ENCODE measurements around the gene NOD2. TPM values are rescaled to one million over a fixed set of nuclear protein-coding genes. Genes with fewer than 3 reads are reported as not detected.

Gene NOD2
- total RNA-seq, 2 experiments from 2014 or later, result 6.5 to 10.7 TPM

DNA sequence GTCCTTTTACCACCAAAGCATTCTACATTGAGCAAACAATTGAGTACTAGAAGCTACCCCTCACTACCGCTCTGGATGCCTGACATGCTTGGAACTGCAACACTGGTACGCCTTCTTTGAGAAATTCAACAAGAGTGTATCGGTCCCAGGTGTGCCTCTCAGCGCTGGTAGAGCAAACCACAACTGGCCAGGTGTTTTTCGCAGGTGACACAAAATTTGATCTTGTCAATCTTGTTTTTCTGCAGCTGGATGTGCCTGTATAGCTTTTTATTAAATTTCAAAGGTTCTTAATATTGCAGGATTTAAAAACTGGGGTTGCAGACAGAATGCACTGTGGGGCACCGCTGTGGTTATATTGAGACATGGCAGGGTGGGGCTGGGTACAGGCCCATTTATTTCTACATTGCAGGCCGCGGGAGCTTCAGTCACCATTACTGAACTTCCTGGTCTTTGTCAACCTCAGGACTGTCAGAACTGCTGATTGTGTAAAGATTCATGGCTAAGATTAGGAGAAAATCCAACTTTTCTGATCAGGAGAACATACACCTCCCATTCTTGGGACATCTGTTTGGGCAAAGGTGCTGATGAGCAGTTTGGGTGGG is 7.8 kb upstream of the NOD2 start:
- Mint-ChIP-seq H3K4me3 (peak overlapping the region; percentile 60), H3K4me1 (peaks cover 57% of the 10 kb centered on the region)

DNA sequence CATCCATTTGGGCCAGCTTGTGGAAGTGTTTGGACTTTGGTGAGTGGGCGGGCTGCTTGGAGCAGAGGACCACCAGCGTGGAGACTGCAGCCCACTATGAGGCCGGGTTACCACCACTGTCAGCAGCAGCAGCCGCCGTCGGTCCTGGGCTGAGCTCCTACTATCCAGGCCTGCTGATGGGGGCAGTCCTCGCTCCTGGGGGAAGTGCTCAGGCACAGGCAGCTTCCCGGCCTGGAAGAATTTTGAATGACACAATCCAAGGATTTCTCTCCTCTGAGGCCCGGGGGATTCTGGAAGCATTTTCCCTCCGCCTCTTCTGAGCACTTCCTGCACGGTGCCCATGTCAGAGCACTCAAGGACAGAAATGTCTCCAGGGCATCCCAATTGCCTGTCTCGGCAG is 5.3 kb upstream of the NOD2 start:
- Mint-ChIP-seq H3K4me3 (no peak overlapping the region), H3K27me3 (no peaks in the 10 kb centered on the region), H3K36me3 (peaks cover 4% of the 10 kb centered on the region), H3K27ac (no peak overlapping the region), H3K9me3 (ENCODE audit: low read depth) (no peaks in the 10 kb centered on the region), H3K4me1 (peaks cover 47% of the 10 kb centered on the region)
- DNase-seq (no peak), ATAC-seq (no peak)
- CTCF ChIA-PET, result no interaction called here

More for the DNA sequence above, 7.8 kb upstream of the NOD2 start:
- CTCF ChIA-PET, result interaction anchor here (1.0 to 4.8 kb wide), 10 partner anchors 9 to 121 kb away, joined by 3 to 46 read pairs (median 9); partner anchors contain the start of genes CYLD and NOD2
- Mint-ChIP-seq H3K27ac (peak overlapping the region; percentile 89), H3K27me3 (no peaks in the 10 kb centered on the region), H3K36me3 (peaks cover 2% of the 10 kb centered on the region), H3K9me3 (ENCODE audit: low read depth) (no peaks in the 10 kb centered on the region)
- no peak for ATAC-seq
- no peak for DNase-seq

DNA sequence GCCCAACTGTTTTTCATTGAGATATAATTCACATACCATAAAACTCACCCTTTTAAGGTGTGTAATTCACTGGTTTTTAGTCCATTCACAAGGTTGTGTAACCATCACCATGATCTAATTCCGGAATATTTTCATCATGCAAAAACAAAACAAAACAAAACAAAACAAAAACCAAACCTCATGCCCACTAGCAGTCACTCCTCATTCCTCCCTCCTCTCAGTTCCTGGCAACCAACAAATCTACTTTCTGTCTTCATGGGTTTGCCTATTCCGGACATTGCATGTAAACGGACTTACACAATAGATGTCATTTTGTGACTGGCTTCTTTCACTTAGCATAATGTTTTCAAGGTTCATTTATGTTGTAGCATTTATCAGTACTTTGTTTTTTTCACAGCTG is 4.5 kb upstream of the NOD2 start:
- Mint-ChIP-seq H3K4me3 (no peak overlapping the region), H3K4me1 (peaks cover 41% of the 10 kb centered on the region), H3K36me3 (peaks cover 3% of the 10 kb centered on the region), H3K27ac (no peak overlapping the region), H3K27me3 (no peaks in the 10 kb centered on the region), H3K9me3 (ENCODE audit: low read depth) (no peaks in the 10 kb centered on the region)
- DNase-seq (no peak), ATAC-seq (no peak)
- CTCF ChIA-PET, result interaction anchor here (0.9 kb wide), 1 partner anchor 22 kb away, joined by 3 read pairs; no protein-coding TSS in a partner anchor

DNA sequence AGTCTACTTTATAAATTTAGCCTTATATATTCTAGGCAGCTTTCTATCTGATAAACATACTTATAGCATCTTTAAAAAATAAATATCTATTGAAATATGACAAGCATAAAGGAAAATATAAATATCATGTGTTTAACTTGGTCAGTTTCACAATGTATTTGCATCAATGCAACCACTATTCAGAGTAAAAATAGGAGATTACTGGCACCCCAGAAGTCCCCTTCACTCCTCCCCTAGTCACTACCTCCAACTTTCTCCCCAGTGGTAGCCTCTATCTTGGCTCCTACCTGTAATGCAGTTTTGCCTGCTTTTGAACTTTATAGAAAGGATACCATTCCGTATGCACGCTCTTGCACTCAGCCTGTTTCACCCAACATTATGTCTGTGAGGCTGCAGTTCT is 3.2 kb upstream of the NOD2 start:
- H3K27me3 Mint-ChIP-seq, result no peaks in the 10 kb centered on the region
- CTCF ChIA-PET, result no interaction called here
- H3K4me1 Mint-ChIP-seq, result peaks cover 40% of the 10 kb centered on the region

DNA sequence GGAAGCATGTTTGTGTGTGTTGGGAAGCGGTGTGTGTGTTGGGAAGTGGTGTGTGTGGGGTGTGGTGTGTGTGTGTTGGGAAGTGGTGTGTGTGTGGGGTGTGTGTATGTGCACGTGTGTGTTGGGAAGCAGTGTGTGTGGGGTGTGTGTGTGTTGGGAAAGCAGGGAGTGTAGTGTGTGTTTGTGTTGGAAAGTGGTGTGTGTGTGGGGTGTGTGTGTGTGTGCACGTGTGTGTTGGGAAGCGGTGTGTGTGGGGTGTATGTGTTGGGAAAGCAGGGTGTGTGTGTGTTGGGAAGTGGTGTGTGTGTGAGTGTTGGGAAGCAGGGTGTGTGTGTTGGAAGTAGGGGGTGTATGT is 785 bp upstream of the NOD2 start:
- Mint-ChIP-seq H3K36me3 (peaks cover 5% of the 10 kb centered on the region), H3K4me1 (peaks cover 50% of the 10 kb centered on the region), H3K9me3 (ENCODE audit: low read depth) (no peaks in the 10 kb centered on the region), H3K4me3 (peak overlapping the region; percentile 69), H3K27me3 (no peaks in the 10 kb centered on the region), H3K27ac (no peak overlapping the region)
- CTCF ChIA-PET, result no interaction called here
- no peak for ATAC-seq
- DNase-seq, result no peak

More for the DNA sequence above, 3.2 kb upstream of the NOD2 start:
- Mint-ChIP-seq H3K36me3 (peaks cover 3% of the 10 kb centered on the region), H3K4me3 (no peak overlapping the region), H3K9me3 (ENCODE audit: low read depth) (no peaks in the 10 kb centered on the region), H3K27ac (no peak overlapping the region)
- ATAC-seq (no peak), DNase-seq (no peak)

DNA sequence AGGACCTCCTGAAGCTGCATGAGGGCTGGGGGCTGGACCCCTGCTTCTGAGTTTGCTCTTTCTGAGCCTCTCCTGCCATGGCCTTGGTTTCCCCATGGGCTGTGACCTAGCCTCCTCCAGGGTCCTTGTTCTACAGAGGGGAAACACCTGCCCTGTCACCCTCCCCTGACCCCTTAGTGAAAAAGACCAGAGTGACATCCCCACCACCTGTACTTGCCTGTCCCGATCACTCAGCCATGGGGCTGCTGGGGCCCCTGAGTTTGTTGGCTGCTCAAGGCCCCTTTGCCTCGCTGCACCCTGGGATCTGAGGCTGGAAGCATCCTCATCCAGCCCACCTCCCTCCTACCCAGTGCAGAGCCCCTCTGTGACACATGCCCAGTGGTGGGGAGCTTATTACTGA is 800 bp downstream of the NOD2 start:
- Mint-ChIP-seq H3K27ac (peak overlapping the region; percentile 34), H3K4me1 (peaks cover 62% of the 10 kb centered on the region), H3K36me3 (peaks cover 5% of the 10 kb centered on the region), H3K27me3 (no peaks in the 10 kb centered on the region), H3K4me3 (peak overlapping the region; percentile 77), H3K9me3 (ENCODE audit: low read depth) (no peaks in the 10 kb centered on the region)
- no peak for DNase-seq
- CTCF ChIA-PET, result interaction anchor here (0.8 to 5.2 kb wide), 3 partner anchors 9 to 52 kb away, joined by 4 to 31 read pairs (median 10); no protein-coding TSS in a partner anchor
- ATAC-seq, result no peak

DNA sequence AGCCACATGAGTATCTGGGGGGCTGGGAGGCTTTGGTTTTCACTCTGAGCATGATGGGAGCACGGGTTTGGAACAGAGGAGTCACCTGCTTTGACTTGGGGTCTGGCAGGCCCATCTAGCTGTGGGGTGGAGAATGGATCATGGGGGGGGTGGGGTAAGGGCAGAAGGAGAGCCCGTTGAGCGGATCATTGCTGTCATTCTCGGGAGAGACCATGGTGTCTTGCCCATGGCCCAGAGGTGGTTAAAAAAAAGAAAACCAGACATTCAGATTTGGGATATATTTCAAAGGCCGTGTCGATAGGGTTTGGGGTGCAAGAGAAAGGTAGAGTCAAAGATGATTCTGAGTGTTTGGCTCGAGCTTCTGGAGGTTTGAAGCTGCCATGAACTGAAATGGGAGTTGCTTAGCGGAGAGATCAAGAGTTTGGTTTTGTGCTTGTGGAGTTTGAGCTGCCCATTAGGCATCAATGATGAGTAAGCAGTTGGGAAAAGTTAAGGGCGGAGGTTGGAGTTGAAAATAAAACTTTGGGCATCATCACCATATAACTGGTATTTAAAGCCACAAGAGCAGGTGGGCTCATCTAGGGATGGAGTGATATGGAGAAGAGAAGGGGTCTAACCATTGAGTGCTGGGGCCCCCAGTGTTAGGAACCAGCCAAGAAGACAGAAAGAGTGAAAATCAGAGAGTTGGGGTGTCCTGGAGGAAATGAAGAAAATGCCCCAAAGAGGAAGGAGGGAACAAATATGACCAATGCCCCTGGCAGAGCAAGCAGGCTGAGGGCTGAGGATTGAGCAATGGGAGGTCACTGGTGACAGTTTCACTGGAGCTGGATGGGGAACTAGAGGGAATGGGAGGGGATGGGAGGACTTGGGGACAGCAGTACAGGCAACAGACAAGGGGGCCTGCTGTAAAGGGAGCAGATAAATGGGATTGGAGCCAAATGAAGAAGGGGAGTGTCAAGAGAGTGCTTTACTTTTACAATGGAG is 1.9 kb downstream of the NOD2 start:
- ATAC-seq (no peak), DNase-seq (no peak)
- peak overlapping the region; percentile 93 for H3K27ac Mint-ChIP-seq
- CTCF ChIA-PET, result interaction anchor here (0.7 to 5.2 kb wide), 5 partner anchors 10 to 41 kb away, joined by 3 to 31 read pairs (median 8); partner anchors contain the start of gene SNX20
- H3K27me3 Mint-ChIP-seq, result no peaks in the 10 kb centered on the region
- H3K9me3 Mint-ChIP-seq (ENCODE audit: low read depth), result no peaks in the 10 kb centered on the region
- peaks cover 69% of the 10 kb centered on the region for H3K4me1 Mint-ChIP-seq
- H3K4me3 Mint-ChIP-seq, result no peak overlapping the region
- H3K36me3 Mint-ChIP-seq, result peaks cover 5% of the 10 kb centered on the region

DNA sequence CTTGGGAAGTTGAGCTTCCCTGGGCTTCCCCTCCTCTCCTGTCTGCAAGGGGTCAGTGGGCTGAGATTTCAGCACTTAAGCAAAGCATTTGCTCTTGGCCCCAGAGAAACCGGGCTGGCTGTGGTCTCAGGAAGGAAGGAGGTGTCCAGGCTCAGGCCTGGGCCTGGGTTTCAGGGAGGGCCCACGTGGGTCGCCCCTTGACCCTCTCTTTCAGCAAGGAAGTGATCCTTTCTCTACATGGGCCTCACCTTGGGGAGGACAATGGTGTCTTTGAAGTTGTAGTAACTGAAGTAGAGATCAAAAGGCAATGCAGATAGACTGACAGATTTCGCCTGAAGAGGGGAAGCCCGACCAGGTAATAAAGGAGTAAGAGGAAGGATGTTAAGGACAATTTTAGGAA is 2.7 kb downstream of the NOD2 start:
- H3K27ac Mint-ChIP-seq, result peak overlapping the region; percentile 93
- no peak for ATAC-seq

DNA sequence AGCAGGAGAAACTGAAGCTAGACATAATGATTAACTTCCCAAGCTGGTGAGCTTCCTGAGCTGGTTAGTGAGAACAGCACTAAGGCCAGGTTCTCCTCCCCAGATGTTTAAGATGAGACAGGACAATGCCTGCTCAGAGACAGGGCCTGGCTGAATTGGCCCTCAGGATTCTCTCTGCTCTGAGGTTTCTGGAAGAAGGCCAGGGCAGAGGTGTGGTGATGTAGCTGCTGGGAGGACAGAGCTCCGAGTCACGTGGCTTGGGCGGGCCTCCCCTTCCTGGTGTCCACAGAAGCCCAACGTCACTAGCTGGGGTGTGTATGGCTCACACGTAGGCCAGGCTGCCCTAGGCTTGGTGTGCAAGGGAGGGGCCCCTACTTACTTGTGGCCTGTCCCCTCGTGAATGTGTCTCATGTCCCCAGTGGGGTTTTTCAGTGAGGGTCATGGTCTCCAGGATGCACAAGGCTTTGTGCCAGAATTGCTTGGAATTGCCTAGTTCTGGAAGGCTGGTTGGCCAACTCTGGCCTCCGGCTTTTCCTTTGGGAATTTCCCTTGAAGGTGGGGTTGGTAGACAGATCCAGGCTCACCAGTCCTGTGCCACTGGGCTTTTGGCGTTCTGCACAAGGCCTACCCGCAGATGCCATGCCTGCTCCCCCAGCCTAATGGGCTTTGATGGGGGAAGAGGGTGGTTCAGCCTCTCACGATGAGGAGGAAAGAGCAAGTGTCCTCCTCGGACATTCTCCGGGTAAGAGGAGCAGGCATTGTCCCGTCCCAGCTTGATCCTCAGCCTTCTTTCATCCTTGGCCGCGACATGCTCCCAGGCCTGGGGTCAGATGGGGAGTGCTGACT is 3.4 kb downstream of the NOD2 start:
- Mint-ChIP-seq H3K9me3 (ENCODE audit: low read depth) (no peaks in the 10 kb centered on the region), H3K27ac (peak overlapping the region; percentile 93), H3K27me3 (no peaks in the 10 kb centered on the region), H3K4me1 (peaks cover 72% of the 10 kb centered on the region), H3K36me3 (peaks cover 18% of the 10 kb centered on the region), H3K4me3 (peak overlapping the region; percentile 82)
- CTCF ChIA-PET, result interaction anchor here (0.9 to 5.2 kb wide), 6 partner anchors 12 to 109 kb away, joined by 3 to 31 read pairs (median 6); partner anchors contain the start of gene CYLD
- DNase-seq, result peak; percentile 86
- peak; percentile 75 for ATAC-seq

More for the DNA sequence above, 2.7 kb downstream of the NOD2 start:
- Mint-ChIP-seq H3K36me3 (peaks cover 12% of the 10 kb centered on the region), H3K27me3 (no peaks in the 10 kb centered on the region), H3K4me1 (peaks cover 69% of the 10 kb centered on the region), H3K9me3 (ENCODE audit: low read depth) (no peaks in the 10 kb centered on the region), H3K4me3 (peak overlapping the region; percentile 37)
- CTCF ChIA-PET, result interaction anchor here (0.9 to 5.2 kb wide), 5 partner anchors 11 to 110 kb away, joined by 3 to 31 read pairs (median 8); partner anchors contain the start of gene CYLD
- no peak for DNase-seq

DNA sequence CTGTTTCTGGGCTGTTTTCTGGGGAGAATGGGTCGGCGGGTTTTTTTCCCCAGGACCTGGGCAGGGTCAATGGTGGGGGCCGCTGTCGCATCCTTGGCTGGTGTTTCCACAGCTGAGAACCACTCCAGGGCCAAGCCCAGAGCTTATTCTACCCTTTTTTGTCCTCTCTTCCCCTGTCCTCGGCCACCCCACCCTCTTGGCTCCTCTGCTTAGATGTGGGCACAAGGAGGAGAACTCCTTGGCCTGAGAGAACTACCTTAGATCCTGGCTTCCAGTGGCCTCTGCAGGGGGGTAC is 4.0 kb downstream of the NOD2 start:
- CTCF ChIA-PET, result interaction anchor here (0.9 to 5.2 kb wide), 6 partner anchors 10 to 109 kb away, joined by 3 to 31 read pairs (median 4); no protein-coding TSS in a partner anchor
- ATAC-seq (no peak), DNase-seq (no peak)
- H3K27me3 Mint-ChIP-seq, result no peaks in the 10 kb centered on the region
- H3K9me3 Mint-ChIP-seq (ENCODE audit: low read depth), result no peaks in the 10 kb centered on the region
- H3K36me3 Mint-ChIP-seq, result peaks cover 20% of the 10 kb centered on the region
- H3K4me1 Mint-ChIP-seq, result peaks cover 70% of the 10 kb centered on the region
- peak overlapping the region; percentile 82 for H3K4me3 Mint-ChIP-seq
- H3K27ac Mint-ChIP-seq, result peak overlapping the region; percentile 93

DNA sequence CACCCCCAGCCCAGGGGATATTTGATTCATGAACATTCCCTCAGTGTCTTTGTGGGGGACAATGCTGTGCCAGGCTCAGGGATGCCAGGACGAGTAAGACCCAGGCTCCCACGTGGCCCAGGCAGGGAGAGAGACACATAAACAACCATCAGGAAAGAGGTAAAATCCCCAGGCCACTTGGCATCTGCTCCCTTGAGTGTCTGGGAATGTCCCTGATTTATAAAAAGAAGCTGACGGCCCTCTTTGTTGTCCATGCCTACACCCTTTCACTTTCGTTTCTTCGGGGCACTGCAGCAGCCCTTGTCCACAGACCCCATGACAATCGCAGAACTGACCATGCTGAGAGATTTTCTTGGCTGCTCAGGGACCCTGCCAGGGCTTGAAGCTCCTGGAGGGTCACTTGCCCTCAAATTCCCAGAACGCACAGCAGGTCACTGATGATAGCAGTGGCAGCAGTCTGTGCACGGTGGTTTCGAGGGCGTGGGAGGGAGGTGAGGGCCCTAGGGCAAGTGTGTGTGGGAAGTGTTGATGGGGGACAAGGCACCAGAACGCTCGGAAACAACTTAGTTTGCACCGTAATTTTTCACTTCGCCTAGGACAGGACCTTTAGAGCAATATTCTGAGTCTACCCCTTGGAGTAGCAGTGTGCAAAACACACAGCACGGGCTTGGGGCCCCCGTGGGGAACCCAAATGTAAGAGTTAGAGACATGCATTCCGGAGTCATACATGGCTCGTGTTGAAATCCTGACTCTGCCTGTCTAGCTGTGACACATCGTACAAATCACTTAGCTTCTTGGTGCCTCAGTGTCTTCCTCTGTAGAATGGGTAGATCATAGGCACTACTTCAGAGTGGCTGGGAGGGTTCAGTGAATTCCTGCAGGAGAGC is 4.7 kb downstream of the NOD2 start:
- ATAC-seq, result peak; percentile 47
- Mint-ChIP-seq H3K4me3 (peak overlapping the region; percentile 82), H3K27ac (peak overlapping the region; percentile 93), H3K36me3 (peaks cover 25% of the 10 kb centered on the region), H3K27me3 (no peaks in the 10 kb centered on the region), H3K9me3 (ENCODE audit: low read depth) (no peaks in the 10 kb centered on the region), H3K4me1 (peaks cover 65% of the 10 kb centered on the region)
- CTCF ChIA-PET, result interaction anchor here (0.8 to 5.2 kb wide), 10 partner anchors 11 to 108 kb away, joined by 3 to 31 read pairs (median 4); no protein-coding TSS in a partner anchor
- peak; percentile 63 for DNase-seq

Measured in activated CD8-positive, alpha-beta memory T cell treated with anti-CD3 and anti-CD28 coated beads, Interleukin-2, amount 10 ng/mL, durations not matched to agents 7 days and 5 days (primary cell).